ENCODE measurements around the gene OR2D3. TPM values are rescaled to one million over a fixed set of nuclear protein-coding genes. Genes with fewer than 3 reads are reported as not detected.
A peak's percentile ranks its signal among the peaks of the same experiment; 100 is the strongest.

Gene OR2D3
- total and polyA plus RNA-seq, 2 of the 4 experiments (the other 2 are of a cell fraction) = not detected

DNA sequence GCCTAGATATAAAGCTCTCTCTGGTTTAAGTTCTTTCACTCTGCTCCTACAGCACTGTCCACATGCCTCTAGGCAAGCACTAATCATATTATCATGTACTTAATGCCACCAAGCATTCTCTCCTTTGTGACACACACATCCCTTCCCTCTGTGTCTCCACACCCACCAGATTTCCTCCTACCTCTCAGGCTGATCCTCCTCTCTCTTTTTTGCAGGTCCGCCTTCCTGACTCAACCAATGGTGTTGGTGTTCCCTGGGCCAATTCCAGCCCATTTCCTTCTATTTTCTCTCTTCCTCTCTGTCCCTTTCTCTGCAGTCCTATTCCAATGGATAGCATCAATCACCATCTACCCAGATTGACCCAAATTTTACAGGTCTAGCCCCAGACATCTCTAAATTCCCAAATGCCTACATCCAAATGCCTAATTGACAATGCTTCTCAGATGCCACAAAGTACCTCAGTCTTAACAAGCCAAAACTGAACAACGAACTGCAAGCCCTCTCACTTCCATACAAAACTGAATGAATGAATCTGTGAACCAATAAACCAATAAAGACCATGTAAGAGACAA, 4.9 kb downstream of the OR2D3 start:
- H3K4me3 ChIP-seq (ENCODE audit: insufficient read depth, low read depth, low read length) = peak overlapping the region; percentile 65; the same call in 1 of the 2 replicates
- H2AK9ac ChIP-seq (replicated peaks; ENCODE audit: low read depth, low read length, poor library complexity) = no peak overlapping the region
- in situ Hi-C loops (cut with MboI; ENCODE audit: low sequenced_read_pairs) = no loop called here
- no peak overlapping the region for H3K56ac ChIP-seq (ENCODE audit: extremely low read depth, insufficient read depth, low read length)
- dilution Hi-C loops (cut with HindIII; ENCODE audit: low sequenced_read_pairs, unreplicated experiment) = no loop called here
- no peaks in the 10 kb centered on the region for H3K4me1 ChIP-seq (ENCODE audit: control insufficient read depth, insufficient read depth, low read length)
- WGBS, 2 experiments (ENCODE audit: extremely low coverage in 2 of 2, insufficient read length in 1 of 2) = 100% methylated on average over 1 of the region's 2 CpGs; no CpG with 5 or more reads in 1 of the 2 experiments
- ChIA-PET CTCF (no interaction called here), POLR2A (ENCODE audit: unreplicated experiment) (no interaction called here)
- H3K23ac ChIP-seq (ENCODE audit: low read depth, low read length) = no peak overlapping the region
- DNase-seq (peak; percentile 16), ATAC-seq (ENCODE audit: low read depth) (0 out of 2 replicates have a peak, but pooled peaks have one; percentile 3)
- no peaks in the 10 kb centered on the region for H3K9me1 ChIP-seq (ENCODE audit: insufficient read depth, low read length)
- H3K27ac ChIP-seq (ENCODE audit: insufficient read depth, low read length) = no peak overlapping the region
- H3K9me3 ChIP-seq (ENCODE audit: control insufficient read depth, insufficient read depth, low read length) = no peaks in the 10 kb centered on the region
- no peak overlapping the region for H3K14ac ChIP-seq (replicated peaks; ENCODE audit: low read depth, low read length)
- peak overlapping the region; percentile 62 for H3K4me2 ChIP-seq (ENCODE audit: low read depth, low read length)
- peak overlapping the region; percentile 14; the same call in 1 of the 2 replicates for H4K91ac ChIP-seq (ENCODE audit: insufficient read depth, low read depth, low read length)
- H3K9ac ChIP-seq (ENCODE audit: low read depth, low read length) = 0 out of 2 replicates have a peak overlapping the region, but pooled peaks have one; percentile 15
- H2AK5ac ChIP-seq (ENCODE audit: low read depth, low read length) = no peak overlapping the region
- intact Hi-C loops (cut with micrococcal nuclease) = loop anchor here (2.0 kb wide), 1 partner anchor 95 kb away; the partner anchor contains the start of genes NLRP14 and ZNF214
- peak overlapping the region; percentile 17 for H2BK5ac ChIP-seq (ENCODE audit: low read depth, low read length, poor library complexity, severe bottlenecking)
- H3K27me3 ChIP-seq (ENCODE audit: control insufficient read depth, insufficient read depth, low read length) = no peaks in the 10 kb centered on the region
- no peaks in the 10 kb centered on the region for H3K36me3 ChIP-seq (ENCODE audit: control insufficient read depth, insufficient read depth, low read length)
- H3K18ac ChIP-seq (ENCODE audit: low read depth, low read length) = peak overlapping the region; percentile 19; the same call in 1 of the 2 replicates
- no TSS peak for BruUV-seq (replicated peaks)
- H3K4ac ChIP-seq (ENCODE audit: low read depth, low read length) = peak overlapping the region; percentile 2; the same call in 1 of the 2 replicates
- H2AFZ ChIP-seq (replicated peaks; ENCODE audit: low read length, poor library complexity) = peak overlapping the region; percentile 99
- peak overlapping the region; percentile 2; the same call in 1 of the 2 replicates for H2BK20ac ChIP-seq (ENCODE audit: low read depth, low read length)
- H4K8ac ChIP-seq (ENCODE audit: low read depth in 2 of 2, low read length in 2 of 2) = peak overlapping the region; percentile 44 to 83
- H4K5ac ChIP-seq (ENCODE audit: low read depth, low read length) = peak overlapping the region; percentile 47; the same call in 1 of the 2 replicates
- H3K79me1 ChIP-seq (ENCODE audit: low read depth in 1 of 2, low read length in 2 of 2) = peaks cover 6% of the 10 kb centered on the region in 2 experiments
- 0 out of 3 replicates have a peak overlapping the region, but pooled peaks have one; percentile 16 for H2BK15ac ChIP-seq (ENCODE audit: low read depth, low read length)
- H4K20me1 ChIP-seq (ENCODE audit: insufficient read depth, low read length) = no peaks in the 10 kb centered on the region
- no peak overlapping the region for H2BK120ac ChIP-seq (ENCODE audit: low read depth, low read length)
- TF ChIP-seq RCOR1 (IDR thresholded peaks at IDR 0.05; ENCODE audit: insufficient replicate concordance, low read length) (no peak), NFE2L2 (IDR thresholded peaks at IDR 0.05; ENCODE audit: low read depth, low read length) (no peak), CEBPB (IDR thresholded peaks at IDR 0.05; ENCODE audit: low read depth, low read length) (no peak), RAD21 (IDR thresholded peaks at IDR 0.05; ENCODE audit: low read length) (no peak), MAZ (IDR thresholded peaks at IDR 0.05; ENCODE audit: borderline replicate concordance, low read depth, low read length) (no peak), MAFK (IDR thresholded peaks at IDR 0.05; ENCODE audit: low read depth, low read length) (no peak), MXI1 (IDR thresholded peaks at IDR 0.05; ENCODE audit: borderline replicate concordance, low read depth, low read length) (no peak), RFX5 (IDR thresholded peaks at IDR 0.05; ENCODE audit: low read depth, low read length) (no peak), FOS (IDR thresholded peaks at IDR 0.05; ENCODE audit: low read depth, low read length) (no peak), CHD1 (IDR thresholded peaks at IDR 0.05; ENCODE audit: low read depth, low read length) (no peak), SMC3 (IDR thresholded peaks at IDR 0.05; ENCODE audit: low read depth, low read length) (no peak), BHLHE40 (IDR thresholded peaks at IDR 0.05; ENCODE audit: low read depth, low read length) (no peak)
- TF ChIP-seq, protein P1, sequence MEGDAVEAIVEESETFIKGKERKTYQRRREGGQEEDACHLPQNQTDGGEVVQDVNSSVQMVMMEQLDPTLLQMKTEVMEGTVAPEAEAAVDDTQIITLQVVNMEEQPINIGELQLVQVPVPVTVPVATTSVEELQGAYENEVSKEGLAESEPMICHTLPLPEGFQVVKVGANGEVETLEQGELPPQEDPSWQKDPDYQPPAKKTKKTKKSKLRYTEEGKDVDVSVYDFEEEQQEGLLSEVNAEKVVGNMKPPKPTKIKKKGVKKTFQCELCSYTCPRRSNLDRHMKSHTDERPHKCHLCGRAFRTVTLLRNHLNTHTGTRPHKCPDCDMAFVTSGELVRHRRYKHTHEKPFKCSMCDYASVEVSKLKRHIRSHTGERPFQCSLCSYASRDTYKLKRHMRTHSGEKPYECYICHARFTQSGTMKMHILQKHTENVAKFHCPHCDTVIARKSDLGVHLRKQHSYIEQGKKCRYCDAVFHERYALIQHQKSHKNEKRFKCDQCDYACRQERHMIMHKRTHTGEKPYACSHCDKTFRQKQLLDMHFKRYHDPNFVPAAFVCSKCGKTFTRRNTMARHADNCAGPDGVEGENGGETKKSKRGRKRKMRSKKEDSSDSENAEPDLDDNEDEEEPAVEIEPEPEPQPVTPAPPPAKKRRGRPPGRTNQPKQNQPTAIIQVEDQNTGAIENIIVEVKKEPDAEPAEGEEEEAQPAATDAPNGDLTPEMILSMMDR (conservative IDR thresholded peaks at IDR 0.05; ENCODE audit: low read depth, low read length) = no peak
- TF ChIP-seq, protein P2, sequence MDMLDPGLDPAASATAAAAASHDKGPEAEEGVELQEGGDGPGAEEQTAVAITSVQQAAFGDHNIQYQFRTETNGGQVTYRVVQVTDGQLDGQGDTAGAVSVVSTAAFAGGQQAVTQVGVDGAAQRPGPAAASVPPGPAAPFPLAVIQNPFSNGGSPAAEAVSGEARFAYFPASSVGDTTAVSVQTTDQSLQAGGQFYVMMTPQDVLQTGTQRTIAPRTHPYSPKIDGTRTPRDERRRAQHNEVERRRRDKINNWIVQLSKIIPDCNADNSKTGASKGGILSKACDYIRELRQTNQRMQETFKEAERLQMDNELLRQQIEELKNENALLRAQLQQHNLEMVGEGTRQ (IDR thresholded peaks at IDR 0.05; ENCODE audit: low read depth, low read length) = no peak
- TF ChIP-seq, protein P3, sequence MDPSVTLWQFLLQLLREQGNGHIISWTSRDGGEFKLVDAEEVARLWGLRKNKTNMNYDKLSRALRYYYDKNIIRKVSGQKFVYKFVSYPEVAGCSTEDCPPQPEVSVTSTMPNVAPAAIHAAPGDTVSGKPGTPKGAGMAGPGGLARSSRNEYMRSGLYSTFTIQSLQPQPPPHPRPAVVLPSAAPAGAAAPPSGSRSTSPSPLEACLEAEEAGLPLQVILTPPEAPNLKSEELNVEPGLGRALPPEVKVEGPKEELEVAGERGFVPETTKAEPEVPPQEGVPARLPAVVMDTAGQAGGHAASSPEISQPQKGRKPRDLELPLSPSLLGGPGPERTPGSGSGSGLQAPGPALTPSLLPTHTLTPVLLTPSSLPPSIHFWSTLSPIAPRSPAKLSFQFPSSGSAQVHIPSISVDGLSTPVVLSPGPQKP (IDR thresholded peaks at IDR 0.05; ENCODE audit: borderline replicate concordance, low read depth, low read length) = no peak

Data from IMR-90 (cell line).